H1 (cell line): ENCODE results near the gene RB1. TPM values are rescaled to one million over a fixed set of nuclear protein-coding genes. Genes with fewer than 3 reads are reported as not detected.

Experiments
- EP300 ChIP-seq, 2 experiments: IDR thresholded peaks; 1 replicate in 1 of 2; 2 replicates in 1 of 2; pipeline ENCODE4 v1.6.1; 2011 to 2012; ENCODE audit warnings: low read depth in 2 of 2, low read length in 2 of 2, mild to moderate bottlenecking in 2 of 2, borderline replicate concordance in 1 of 2, inconsistent platforms in 1 of 2, moderate library complexity in 1 of 2
- SIX5 ChIP-seq: IDR thresholded peaks from 2 replicates; pipeline ENCODE4 v1.6.1; 2011; ENCODE audit warnings: mild to moderate bottlenecking, low read depth, low read length
- SP2 ChIP-seq: IDR thresholded peaks from 2 replicates; pipeline ENCODE4 v1.6.1; 2012; ENCODE audit warnings: mild to moderate bottlenecking, low read length, inconsistent platforms
- TAF1 ChIP-seq: IDR thresholded peaks from 2 replicates; pipeline ENCODE4 v1.6.1; 2011; ENCODE audit warnings: mild to moderate bottlenecking, low read depth, low read length
- polyA plus RNA-seq, 7 experiments: library from polyadenylated mRNA; depleted of rRNA in 3 of 7; stranded (reverse) in 5 of 7; unstranded in 2 of 7; fragments of >200 nt in 5 of 7; fragments of 200-250 nt in 2 of 7; gene quantifications; 1 replicate in 5 of 7; 2 replicates in 1 of 7; 4 replicates in 1 of 7; pipeline versions ENCODE4 v1.2.1 to v1.2.3, GENCODE V29; 2011 to 2013; ENCODE audit warnings: missing spikeins in 2 of 7, mixed read lengths in 2 of 7
- total RNA-seq: library from RNA; stranded (reverse); fragmentation: NEBNext Ultra II Directional; extraction: Animal tissue kit (Norgen Biotek cat#: 25700); gene quantifications from 2 replicates; pipeline ENCODE4 v1.2.1, GENCODE V29; 2021

The RB1 gene
- total and polyA plus RNA-seq, 2 of the 8 experiments (the other 6 are each of a cell fraction or from before 2014, with no cell fraction given): 4.1 to 17.5 TPM

GRCh38 chr13:48411147-48411794 is 107.7 kb downstream of the RB1 start (continued):
- TF ChIP-seq EP300 (IDR thresholded peaks at IDR 0.05; ENCODE audit: borderline replicate concordance in 1 of 2, low read depth in 2 of 2, low read length in 2 of 2): no peak
- no peak for TF ChIP-seq TAF1
- TF ChIP-seq SIX5: no peak
- TF ChIP-seq SP2: no peak
